ENCODE measurements around the gene TUBAL3. TPM values are rescaled to one million over a fixed set of nuclear protein-coding genes. Genes with fewer than 3 reads are reported as not detected.

Gene TUBAL3
- total RNA-seq, 1 donor from 2014 or later = not detected

DNA sequence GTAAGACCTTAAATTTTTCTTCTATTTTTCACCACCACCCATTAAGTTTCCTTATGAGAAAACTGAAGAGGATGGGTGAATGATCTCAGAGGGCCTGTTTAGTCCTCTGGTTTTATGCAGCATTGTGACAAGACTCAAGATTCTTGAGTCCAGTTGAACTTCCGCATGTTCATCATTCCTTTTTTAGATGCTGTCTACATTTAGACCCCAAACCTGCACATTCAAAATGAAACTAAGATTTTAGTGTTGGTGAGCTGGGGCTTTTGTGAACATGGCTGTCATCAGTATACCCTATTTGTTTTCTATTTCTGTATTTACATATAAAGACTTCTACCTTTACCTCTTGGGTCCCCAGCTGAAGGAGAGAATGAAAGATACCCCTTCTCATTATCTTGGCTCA, 38.8 kb upstream of the TUBAL3 start:
- Mint-ChIP-seq H3K4me1 (peaks cover 35% of the 10 kb centered on the region), H3K27ac (ENCODE audit: unreplicated experiment) (no peak overlapping the region), H3K27me3 (ENCODE audit: low read depth) (no peaks in the 10 kb centered on the region), H3K9me3 (no peaks in the 10 kb centered on the region), H3K4me3 (no peak overlapping the region), H3K36me3 (ENCODE audit: low read depth) (no peaks in the 10 kb centered on the region)
- DNase-seq (ENCODE audit: low read depth, low spot score) = no peak
- TF ChIP-seq, protein P1, sequence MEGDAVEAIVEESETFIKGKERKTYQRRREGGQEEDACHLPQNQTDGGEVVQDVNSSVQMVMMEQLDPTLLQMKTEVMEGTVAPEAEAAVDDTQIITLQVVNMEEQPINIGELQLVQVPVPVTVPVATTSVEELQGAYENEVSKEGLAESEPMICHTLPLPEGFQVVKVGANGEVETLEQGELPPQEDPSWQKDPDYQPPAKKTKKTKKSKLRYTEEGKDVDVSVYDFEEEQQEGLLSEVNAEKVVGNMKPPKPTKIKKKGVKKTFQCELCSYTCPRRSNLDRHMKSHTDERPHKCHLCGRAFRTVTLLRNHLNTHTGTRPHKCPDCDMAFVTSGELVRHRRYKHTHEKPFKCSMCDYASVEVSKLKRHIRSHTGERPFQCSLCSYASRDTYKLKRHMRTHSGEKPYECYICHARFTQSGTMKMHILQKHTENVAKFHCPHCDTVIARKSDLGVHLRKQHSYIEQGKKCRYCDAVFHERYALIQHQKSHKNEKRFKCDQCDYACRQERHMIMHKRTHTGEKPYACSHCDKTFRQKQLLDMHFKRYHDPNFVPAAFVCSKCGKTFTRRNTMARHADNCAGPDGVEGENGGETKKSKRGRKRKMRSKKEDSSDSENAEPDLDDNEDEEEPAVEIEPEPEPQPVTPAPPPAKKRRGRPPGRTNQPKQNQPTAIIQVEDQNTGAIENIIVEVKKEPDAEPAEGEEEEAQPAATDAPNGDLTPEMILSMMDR (conservative IDR thresholded peaks at IDR 0.05) = no peak

DNA sequence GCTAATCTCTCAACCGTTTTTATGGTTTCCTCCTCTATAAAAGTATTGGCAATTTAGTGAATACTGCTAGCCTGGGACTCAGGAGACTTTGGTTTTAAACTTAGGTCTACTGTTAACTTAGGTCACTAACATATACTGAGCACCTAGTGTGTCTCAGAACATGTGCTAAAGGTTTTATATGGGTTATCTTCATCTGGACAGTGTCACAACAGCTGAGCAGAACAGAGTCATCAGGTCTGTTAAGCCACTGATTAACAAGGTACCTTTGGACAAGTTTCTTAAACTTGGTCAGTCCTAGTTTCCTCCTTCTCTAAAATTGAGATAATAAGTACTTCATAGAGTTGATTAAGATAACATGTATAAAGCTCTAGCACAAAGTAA, 38.4 kb upstream of the TUBAL3 start:
- H3K36me3 Mint-ChIP-seq (ENCODE audit: low read depth) = no peaks in the 10 kb centered on the region
- H3K4me3 Mint-ChIP-seq = no peak overlapping the region
- H3K27ac Mint-ChIP-seq (ENCODE audit: unreplicated experiment) = no peak overlapping the region
- no peaks in the 10 kb centered on the region for H3K27me3 Mint-ChIP-seq (ENCODE audit: low read depth)
- no peaks in the 10 kb centered on the region for H3K9me3 Mint-ChIP-seq
- no peak for DNase-seq (ENCODE audit: low read depth, low spot score)
- peaks cover 32% of the 10 kb centered on the region for H3K4me1 Mint-ChIP-seq
- TF ChIP-seq, protein P1 (conservative IDR thresholded peaks at IDR 0.05) = no peak

DNA sequence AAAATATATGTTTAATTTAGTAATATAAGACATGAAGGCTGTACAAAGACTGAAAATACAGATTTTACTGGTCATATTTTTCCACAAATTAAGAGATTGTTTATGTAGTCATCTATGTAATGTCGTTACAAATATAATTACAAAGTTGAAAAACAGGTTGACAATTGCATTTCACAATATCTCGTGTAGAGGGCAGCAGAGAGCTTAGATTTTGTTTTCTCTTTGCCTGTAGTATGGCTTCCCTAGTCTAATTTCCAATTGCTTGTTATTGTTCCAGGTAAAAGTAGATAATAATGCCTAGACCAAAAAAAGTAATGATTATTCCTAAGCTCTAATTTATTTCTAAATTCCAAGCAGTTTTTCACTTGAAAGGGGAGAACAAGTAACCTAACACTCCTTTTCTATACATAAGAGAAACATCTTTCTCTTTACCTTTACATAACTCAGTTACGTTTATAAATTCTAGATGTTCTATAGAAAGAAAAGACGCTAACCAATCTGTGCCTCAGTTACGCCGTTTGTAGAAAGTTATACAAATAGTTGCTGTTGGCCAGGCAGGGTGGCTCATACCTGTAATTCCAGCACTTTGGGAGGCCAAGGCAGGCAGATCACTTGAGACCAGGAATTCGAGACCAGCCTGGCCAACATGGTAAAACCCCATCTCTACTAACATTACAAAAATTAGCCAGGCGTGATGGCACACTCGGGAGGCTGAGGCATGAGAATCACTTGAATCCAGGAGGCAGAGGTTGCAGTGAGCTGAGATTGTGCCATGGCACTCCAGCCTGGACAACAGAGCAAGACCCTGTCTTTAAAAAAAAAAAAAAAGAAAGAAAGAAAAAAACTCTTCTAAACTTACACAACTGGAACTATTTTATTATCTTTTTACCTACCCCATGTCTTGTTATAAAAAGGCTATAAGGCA, 37.7 kb upstream of the TUBAL3 start:
- Mint-ChIP-seq H3K36me3 (ENCODE audit: low read depth) (no peaks in the 10 kb centered on the region), H3K27me3 (ENCODE audit: low read depth) (no peaks in the 10 kb centered on the region), H3K4me3 (no peak overlapping the region), H3K4me1 (peaks cover 27% of the 10 kb centered on the region), H3K27ac (ENCODE audit: unreplicated experiment) (no peak overlapping the region), H3K9me3 (no peaks in the 10 kb centered on the region)
- TF ChIP-seq, protein P1 (conservative IDR thresholded peaks at IDR 0.05) = peak; percentile 88
- DNase-seq (ENCODE audit: low read depth, low spot score) = peak; percentile 31

GRCh38 chr10:5441106-5441505, 36.5 kb upstream of the TUBAL3 start:
- Mint-ChIP-seq H3K27ac (ENCODE audit: unreplicated experiment) (no peak overlapping the region), H3K4me3 (no peak overlapping the region), H3K27me3 (ENCODE audit: low read depth) (no peaks in the 10 kb centered on the region), H3K9me3 (no peaks in the 10 kb centered on the region), H3K4me1 (peaks cover 15% of the 10 kb centered on the region), H3K36me3 (ENCODE audit: low read depth) (no peaks in the 10 kb centered on the region)
- no peak for DNase-seq (ENCODE audit: low read depth, low spot score)
- TF ChIP-seq, protein P1 (conservative IDR thresholded peaks at IDR 0.05) = no peak

DNA sequence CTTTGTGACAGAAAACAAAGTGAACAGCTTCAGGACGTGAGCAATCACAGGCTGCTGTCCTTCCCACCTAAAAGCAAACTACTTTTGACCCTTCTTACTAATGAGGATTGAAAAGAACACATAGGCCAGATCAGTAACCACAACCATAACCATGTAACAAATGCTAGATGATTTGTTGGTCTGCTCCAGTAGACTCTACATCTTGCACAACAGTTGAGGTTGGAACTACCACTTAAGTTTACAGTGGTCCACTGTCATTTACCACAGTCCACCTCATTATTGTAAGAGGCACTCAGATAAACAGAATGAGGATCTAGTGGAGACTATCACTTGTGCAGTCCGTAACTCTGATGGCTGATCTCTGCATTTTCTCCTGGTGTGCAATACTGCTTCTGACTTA, 35.6 kb upstream of the TUBAL3 start:
- TF ChIP-seq, protein P1 (conservative IDR thresholded peaks at IDR 0.05) = no peak
- Mint-ChIP-seq H3K4me3 (no peak overlapping the region), H3K27ac (ENCODE audit: unreplicated experiment) (no peak overlapping the region), H3K36me3 (ENCODE audit: low read depth) (no peaks in the 10 kb centered on the region), H3K9me3 (no peaks in the 10 kb centered on the region), H3K4me1 (peaks cover 14% of the 10 kb centered on the region), H3K27me3 (ENCODE audit: low read depth) (no peaks in the 10 kb centered on the region)
- no peak for DNase-seq (ENCODE audit: low read depth, low spot score)
